Measurements from ENCODE around the gene UQCRQ. TPM values are rescaled to one million over a fixed set of nuclear protein-coding genes. Genes with fewer than 3 reads are reported as not detected.

Gene UQCRQ
- total and polyA plus RNA-seq, 2 donors from 2014 or later = 306 to 1,158 TPM

GRCh38 chr5:132824426-132824825, 42.0 kb upstream of the UQCRQ start:
- H3K27me3 ChIP-seq (ENCODE audit: control insufficient read depth, insufficient read depth, low read length) = peaks cover 2% of the 10 kb centered on the region
- H3K9ac ChIP-seq (ENCODE audit: low read length in 3 of 3) = no peak overlapping the region
- no peak overlapping the region for H3K4me3 ChIP-seq (ENCODE audit: low read length in 3 of 3)
- H3K27ac ChIP-seq (ENCODE audit: low read depth in 2 of 2, low read length in 2 of 2) = no peak overlapping the region
- FAIRE-seq = no peak
- intact Hi-C loops (cut with DNase I) = no loop called here
- no peak for DNase-seq
- TF ChIP-seq CTCF (IDR thresholded peaks at IDR 0.05; ENCODE audit: borderline replicate concordance, extremely low read depth, insufficient read depth) = no peak
- no peaks in the 10 kb centered on the region for H3K9me3 ChIP-seq (ENCODE audit: control insufficient read depth in 2 of 3, insufficient read depth in 1 of 3, low read length in 3 of 3)
- H3K36me3 ChIP-seq (ENCODE audit: control insufficient read depth in 2 of 3, insufficient read depth in 3 of 3, low read length in 3 of 3) = no peaks in the 10 kb centered on the region
- peaks cover 0 to 9% (median 3%) of the 10 kb centered on the region in 3 donors for H3K4me1 ChIP-seq (ENCODE audit: control insufficient read depth in 2 of 3, insufficient read depth in 2 of 3, low read depth in 1 of 3, low read length in 3 of 3)

GRCh38 chr5:132825033-132825833, 41.2 kb upstream of the UQCRQ start:
- TF ChIP-seq CTCF (IDR thresholded peaks at IDR 0.05; ENCODE audit: borderline replicate concordance, extremely low read depth, insufficient read depth) = no peak
- intact Hi-C loops (cut with DNase I) = no loop called here
- H3K9me3 ChIP-seq (ENCODE audit: control insufficient read depth in 2 of 3, insufficient read depth in 1 of 3, low read length in 3 of 3) = no peaks in the 10 kb centered on the region
- no peaks in the 10 kb centered on the region for H3K36me3 ChIP-seq (ENCODE audit: control insufficient read depth in 2 of 3, insufficient read depth in 3 of 3, low read length in 3 of 3)
- no peak overlapping the region for H3K4me3 ChIP-seq (ENCODE audit: low read length in 3 of 3)
- no peak overlapping the region for H3K9ac ChIP-seq (ENCODE audit: low read length in 3 of 3)
- peaks cover 2% of the 10 kb centered on the region for H3K27me3 ChIP-seq (ENCODE audit: control insufficient read depth, insufficient read depth, low read length)
- DNase-seq = peak in 3 of 5 donors; percentile 44 to 62 (median 46)
- H3K27ac ChIP-seq (ENCODE audit: low read depth in 2 of 2, low read length in 2 of 2) = no peak overlapping the region
- FAIRE-seq = no peak
- peaks cover 0 to 13% (median 5%) of the 10 kb centered on the region in 3 donors for H3K4me1 ChIP-seq (ENCODE audit: control insufficient read depth in 2 of 3, insufficient read depth in 2 of 3, low read depth in 1 of 3, low read length in 3 of 3)

- Histone ChIP-seq H3K4me3 (ENCODE audit: low read length in 3 of 3) (no peak overlapping the region), H3K9me3 (ENCODE audit: control insufficient read depth in 2 of 3, insufficient read depth in 1 of 3, low read length in 3 of 3) (no peaks in the 10 kb centered on the region), H3K36me3 (ENCODE audit: control insufficient read depth in 2 of 3, insufficient read depth in 3 of 3, low read length in 3 of 3) (no peaks in the 10 kb centered on the region), H3K27me3 (ENCODE audit: control insufficient read depth, insufficient read depth, low read length) (peaks cover 2% of the 10 kb centered on the region), H3K9ac (ENCODE audit: low read length in 3 of 3) (no peak overlapping the region), H3K27ac (ENCODE audit: low read depth in 2 of 2, low read length in 2 of 2) (no peak overlapping the region), H3K4me1 (ENCODE audit: control insufficient read depth in 2 of 3, insufficient read depth in 2 of 3, low read depth in 1 of 3, low read length in 3 of 3) (peaks cover 0 to 15% (median 5%) of the 10 kb centered on the region in 3 donors)
- intact Hi-C loops (cut with DNase I) = no loop called here
- DNase-seq (peak in 2 of 5 donors; percentile 48 to 64), FAIRE-seq (no peak)
- no peak for TF ChIP-seq CTCF (IDR thresholded peaks at IDR 0.05; ENCODE audit: borderline replicate concordance, extremely low read depth, insufficient read depth)
Measured at GRCh38 chr5:132825834-132826391, 40.5 kb upstream of the UQCRQ start.

Data from kidney (tissue), 14 donors.